Fibroblast of lung (primary cell): ENCODE data around the gene AFAP1L1. TPM values are rescaled to one million over a fixed set of nuclear protein-coding genes. Genes with fewer than 3 reads are reported as not detected.

ENCODE experiments used
- DNase-seq, 2 donors: peaks; one replicate each; pipeline versions ENCODE4 v3.0.0 to v3.0.0-alpha.2; 2010; ENCODE audit warnings: low read depth in 2 of 2
- H2AFZ ChIP-seq: 2 replicates; pipeline ENCODE4 v1.5.1; 2012; ENCODE audit warnings: low read length, control low read depth, inconsistent platforms
- H3K27ac ChIP-seq: 2 replicates; pipeline ENCODE4 v1.5.1; 2011; ENCODE audit warnings: low read length, control low read depth; ENCODE audit not compliant: insufficient read depth
- H3K27me3 ChIP-seq: 2 replicates; pipeline ENCODE4 v1.5.1; 2011; ENCODE audit warnings: mild to moderate bottlenecking, low read length; ENCODE audit not compliant: control insufficient read depth, insufficient read depth
- H3K36me3 ChIP-seq: 2 replicates; pipeline ENCODE4 v1.5.1; 2011; ENCODE audit warnings: low read length; ENCODE audit not compliant: control insufficient read depth, insufficient read depth
- H3K4me1 ChIP-seq: 2 replicates; pipeline ENCODE4 v1.5.1; 2011; ENCODE audit warnings: low read length; ENCODE audit not compliant: control insufficient read depth, insufficient read depth; ENCODE audit errors: extremely low read depth
- H3K4me2 ChIP-seq: 2 replicates; pipeline ENCODE4 v1.5.1; 2011; ENCODE audit warnings: low read length, control low read depth; ENCODE audit not compliant: insufficient read depth; ENCODE audit errors: extremely low read depth
- H3K4me3 ChIP-seq, 4 experiments: fragments of 200-600 bp in 1 of 4; sonication (generic) in 1 of 4; replicated peaks in 1 of 4; 2 replicates each; pipeline ENCODE4 v1.5.1; 2011 to 2016; ENCODE audit warnings: low read length in 4 of 4, low read depth in 3 of 4, mild to moderate bottlenecking in 3 of 4, control low read depth in 2 of 4, inconsistent platforms in 1 of 4, mixed read lengths in 1 of 4; ENCODE audit not compliant: insufficient read depth in 1 of 4; ENCODE audit errors: control extremely low read depth in 1 of 4
- H3K79me2 ChIP-seq: 2 replicates; pipeline ENCODE4 v1.5.1; 2012; ENCODE audit warnings: mild to moderate bottlenecking, low read length, inconsistent platforms; ENCODE audit not compliant: control insufficient read depth, insufficient read depth
- H3K9ac ChIP-seq: 2 replicates; pipeline ENCODE4 v1.5.1; 2011; ENCODE audit warnings: mild to moderate bottlenecking, low read length, control low read depth; ENCODE audit not compliant: insufficient read depth
- H3K9me3 ChIP-seq: 2 replicates; pipeline ENCODE4 v1.5.1; 2012; ENCODE audit warnings: low read depth, low read length; ENCODE audit not compliant: control insufficient read depth, insufficient read depth
- H4K20me1 ChIP-seq: 2 replicates; pipeline ENCODE4 v1.5.1; 2011; ENCODE audit warnings: low read length; ENCODE audit not compliant: control insufficient read depth, insufficient read depth; ENCODE audit errors: extremely low read depth
- EZH2 ChIP-seq: IDR thresholded peaks from 2 replicates; pipeline ENCODE4 v1.5.1; 2012; ENCODE audit warnings: low read length, control low read depth, mild to moderate bottlenecking; ENCODE audit errors: missing control alignments
- polyA plus RNA-seq, 2 donors: library from polyadenylated mRNA; depleted of rRNA in 1 of 2; stranded (reverse) in 1 of 2; unstranded in 1 of 2; fragments of >200 nt; gene quantifications; 2 replicates each; pipeline ENCODE4 v1.2.1, GENCODE V29; 2011 to 2012; ENCODE audit warnings: missing spikeins in 1 of 2
- total RNA-seq: library from RNA; depleted of rRNA; stranded (reverse); fragments of >200 nt; gene quantifications from 2 replicates; pipeline ENCODE4 v1.2.1, GENCODE V29; 2014
- TF ChIP-seq, protein P1 (sequence below), 2 donors: IDR thresholded peaks in 1 of 2; conservative IDR thresholded peaks in 1 of 2; 1 replicate in 1 of 2; 2 replicates in 1 of 2; pipeline ENCODE4 v1.5.1; 2011 to 2012; ENCODE audit warnings: low read length in 2 of 2, control low read depth in 1 of 2, inconsistent platforms in 1 of 2, low read depth in 1 of 2, mild to moderate bottlenecking in 1 of 2

Gene AFAP1L1
- total and polyA plus RNA-seq, 2 donors (not counting 1 experiment from before 2014, with no cell fraction given): 3.0 to 7.1 TPM

DNA sequence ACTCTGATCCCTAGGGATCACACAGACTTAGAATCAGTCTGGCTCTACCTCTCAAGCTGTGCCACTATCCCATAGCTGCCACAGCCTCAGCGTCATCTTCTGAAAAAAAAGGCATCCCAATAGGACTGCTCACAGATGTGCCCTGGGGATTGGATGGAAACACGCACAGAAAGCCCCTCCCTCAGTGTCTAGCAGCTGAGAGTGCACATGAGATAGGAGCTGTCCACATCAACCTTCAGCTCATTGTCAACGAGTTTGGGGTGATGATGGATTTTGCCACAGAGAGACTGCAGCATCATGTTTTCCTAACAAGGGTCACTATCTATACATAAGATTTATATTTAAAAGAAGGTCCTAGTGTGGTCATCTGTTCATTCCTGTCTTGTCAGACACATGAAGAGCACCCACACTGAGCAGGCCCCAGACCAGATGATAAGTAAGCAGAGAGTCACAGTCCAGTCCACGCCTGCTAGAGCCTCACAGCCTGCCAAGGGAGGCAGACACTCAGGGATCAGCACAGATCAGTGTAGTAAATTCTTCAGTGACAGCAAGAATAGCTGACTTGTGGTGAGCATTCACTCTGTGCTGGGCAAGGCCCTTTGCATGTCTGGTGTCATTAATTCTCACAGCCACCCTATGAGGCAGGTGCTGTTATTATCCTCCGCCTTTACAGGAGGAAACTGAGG, 25.8 kb downstream of the AFAP1L1 start:
- H3K27ac ChIP-seq: no peak overlapping the region
- no peaks in the 10 kb centered on the region for H3K9me3 ChIP-seq
- H3K4me3 ChIP-seq: no peak overlapping the region
- DNase-seq: peak in 1 of 2 donors; percentile 9
- no peaks in the 10 kb centered on the region for H3K36me3 ChIP-seq
- no peaks in the 10 kb centered on the region for H3K79me2 ChIP-seq
- H3K27me3 ChIP-seq: no peaks in the 10 kb centered on the region
- no peaks in the 10 kb centered on the region for H4K20me1 ChIP-seq
- TF ChIP-seq, protein P1, sequence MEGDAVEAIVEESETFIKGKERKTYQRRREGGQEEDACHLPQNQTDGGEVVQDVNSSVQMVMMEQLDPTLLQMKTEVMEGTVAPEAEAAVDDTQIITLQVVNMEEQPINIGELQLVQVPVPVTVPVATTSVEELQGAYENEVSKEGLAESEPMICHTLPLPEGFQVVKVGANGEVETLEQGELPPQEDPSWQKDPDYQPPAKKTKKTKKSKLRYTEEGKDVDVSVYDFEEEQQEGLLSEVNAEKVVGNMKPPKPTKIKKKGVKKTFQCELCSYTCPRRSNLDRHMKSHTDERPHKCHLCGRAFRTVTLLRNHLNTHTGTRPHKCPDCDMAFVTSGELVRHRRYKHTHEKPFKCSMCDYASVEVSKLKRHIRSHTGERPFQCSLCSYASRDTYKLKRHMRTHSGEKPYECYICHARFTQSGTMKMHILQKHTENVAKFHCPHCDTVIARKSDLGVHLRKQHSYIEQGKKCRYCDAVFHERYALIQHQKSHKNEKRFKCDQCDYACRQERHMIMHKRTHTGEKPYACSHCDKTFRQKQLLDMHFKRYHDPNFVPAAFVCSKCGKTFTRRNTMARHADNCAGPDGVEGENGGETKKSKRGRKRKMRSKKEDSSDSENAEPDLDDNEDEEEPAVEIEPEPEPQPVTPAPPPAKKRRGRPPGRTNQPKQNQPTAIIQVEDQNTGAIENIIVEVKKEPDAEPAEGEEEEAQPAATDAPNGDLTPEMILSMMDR (conservative IDR thresholded peaks at IDR 0.05 in 1 of 2, IDR thresholded peaks at IDR 0.05 in 1 of 2; ENCODE audit: low read depth in 1 of 2, low read length in 2 of 2): no peak
- TF ChIP-seq EZH2: no peak
- no peaks in the 10 kb centered on the region for H3K4me1 ChIP-seq
- H3K4me2 ChIP-seq: no peak overlapping the region
- H3K9ac ChIP-seq: no peak overlapping the region
- H2AFZ ChIP-seq: no peak overlapping the region

DNA sequence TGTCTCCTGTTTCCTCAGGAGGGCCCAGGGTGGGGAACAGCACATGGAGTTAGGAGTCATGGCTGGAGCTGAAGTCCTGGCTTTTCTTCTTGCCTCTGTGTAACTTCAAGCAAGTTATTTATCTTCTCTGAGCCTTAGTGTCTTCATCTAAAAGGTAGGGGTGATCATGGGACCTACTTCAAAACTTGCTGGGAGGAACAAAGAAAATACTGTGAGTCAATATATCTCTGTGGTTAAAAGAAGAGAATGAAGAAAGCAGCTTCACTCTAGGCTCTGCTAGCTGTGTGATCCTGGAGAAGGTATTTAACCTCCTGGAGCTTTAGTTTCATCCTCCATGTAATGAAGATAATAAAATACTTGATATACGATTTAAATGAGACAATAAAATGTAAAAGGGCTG, 26.5 kb downstream of the AFAP1L1 start:
- Histone ChIP-seq H3K4me3 (no peak overlapping the region), H3K4me2 (no peak overlapping the region), H3K79me2 (no peaks in the 10 kb centered on the region), H3K27ac (no peak overlapping the region), H3K9ac (no peak overlapping the region), H4K20me1 (no peaks in the 10 kb centered on the region), H3K4me1 (no peaks in the 10 kb centered on the region), H3K36me3 (no peaks in the 10 kb centered on the region), H2AFZ (no peak overlapping the region), H3K27me3 (no peaks in the 10 kb centered on the region), H3K9me3 (no peaks in the 10 kb centered on the region)
- TF ChIP-seq EZH2: no peak
- DNase-seq: no peak

DNA sequence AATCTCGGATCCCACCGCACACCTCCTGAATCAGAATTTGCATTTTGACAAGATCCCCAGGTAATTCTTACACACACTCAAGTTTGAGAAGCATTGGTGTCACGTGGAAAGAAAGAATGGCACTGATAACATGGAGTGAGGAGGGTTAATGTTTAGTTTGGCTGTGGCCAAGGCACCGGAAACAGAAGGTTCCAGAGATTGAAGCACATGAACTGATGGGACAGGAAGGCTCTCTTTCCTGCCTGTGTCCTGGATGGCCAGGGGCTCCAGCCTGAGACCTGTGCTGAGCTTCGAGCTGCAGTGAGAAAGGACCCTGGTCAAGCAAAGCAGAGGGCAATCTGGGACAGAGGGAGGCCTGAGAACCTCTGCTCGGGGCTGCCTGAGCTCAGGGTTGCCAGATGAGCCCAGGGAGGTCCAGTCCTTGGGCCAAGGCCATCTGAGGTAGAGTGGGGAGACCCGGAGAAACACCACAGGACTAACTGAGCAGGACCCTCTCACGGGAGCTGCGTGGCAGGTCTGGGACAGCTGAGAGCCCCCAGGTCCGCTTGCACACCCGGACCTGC, 27.3 kb downstream of the AFAP1L1 start:
- Histone ChIP-seq H3K36me3 (no peaks in the 10 kb centered on the region), H4K20me1 (no peaks in the 10 kb centered on the region), H3K4me1 (no peaks in the 10 kb centered on the region), H3K79me2 (no peaks in the 10 kb centered on the region), H3K27ac (no peak overlapping the region), H3K27me3 (no peaks in the 10 kb centered on the region), H3K9ac (no peak overlapping the region), H3K4me3 (no peak overlapping the region), H2AFZ (no peak overlapping the region), H3K4me2 (no peak overlapping the region), H3K9me3 (no peaks in the 10 kb centered on the region)
- no peak for DNase-seq
- no peak for TF ChIP-seq EZH2

DNA sequence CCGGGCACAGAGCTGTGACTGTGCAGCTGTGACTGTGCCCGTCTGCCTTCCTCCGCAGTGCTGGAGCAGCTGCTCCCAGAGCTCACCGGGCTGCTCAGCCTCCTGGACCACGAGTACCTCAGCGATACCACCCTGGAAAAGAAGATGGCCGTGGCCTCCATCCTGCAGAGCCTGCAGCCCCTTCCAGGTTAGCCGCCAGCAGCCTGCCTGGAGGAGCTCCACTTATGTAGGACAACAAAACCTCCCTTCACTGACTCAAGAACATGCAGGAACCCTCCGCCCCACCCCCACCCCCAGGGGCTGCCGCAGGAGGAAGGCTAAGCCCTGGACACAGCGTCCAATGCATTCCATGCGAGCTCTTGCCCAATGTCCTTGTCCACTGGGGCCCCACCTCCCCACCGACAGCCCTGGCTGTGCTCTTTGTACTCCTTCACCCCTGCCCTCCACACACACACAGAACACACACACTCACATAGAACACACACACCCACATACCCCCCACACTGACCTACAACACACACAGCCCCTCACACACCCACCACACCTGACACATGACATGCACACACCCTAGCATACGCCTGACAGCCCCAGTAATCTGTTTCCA, 27.9 kb downstream of the AFAP1L1 start:
- no peak overlapping the region for H3K9ac ChIP-seq

More for the DNA sequence above, 27.9 kb downstream of the AFAP1L1 start:
- no peaks in the 10 kb centered on the region for H3K9me3 ChIP-seq
- H3K27me3 ChIP-seq: no peaks in the 10 kb centered on the region
- no peak for DNase-seq
- H3K4me2 ChIP-seq: no peak overlapping the region
- no peaks in the 10 kb centered on the region for H3K79me2 ChIP-seq
- no peaks in the 10 kb centered on the region for H4K20me1 ChIP-seq
- no peaks in the 10 kb centered on the region for H3K4me1 ChIP-seq
- H3K36me3 ChIP-seq: no peaks in the 10 kb centered on the region
- no peak overlapping the region for H3K4me3 ChIP-seq
- H3K27ac ChIP-seq: no peak overlapping the region
- TF ChIP-seq, protein P1 (conservative IDR thresholded peaks at IDR 0.05 in 1 of 2, IDR thresholded peaks at IDR 0.05 in 1 of 2; ENCODE audit: low read depth in 1 of 2, low read length in 2 of 2): no peak
- TF ChIP-seq EZH2: no peak
- no peak overlapping the region for H2AFZ ChIP-seq
